H1 (cell line): ENCODE results near the gene THAP11. TPM values are rescaled to one million over a fixed set of nuclear protein-coding genes. Genes with fewer than 3 reads are reported as not detected.

Experiments used
- CTCF ChIA-PET: fragments of 300-600 bp; sonication (Branson Sonifier 250); formaldehyde crosslinking; loops from one replicate; lab custom pipeline; 2021; ENCODE audit not compliant: partially characterized antibody; lab: Charles Lee
- POLR2A ChIA-PET: fragments of 300-600 bp; sonication (Branson Sonifier 250); formaldehyde crosslinking; loops from one replicate; lab custom pipeline; 2021; ENCODE audit warnings: inconsistent platforms; ENCODE audit not compliant: partially characterized antibody; lab: Charles Lee
- DNase-seq, 2 experiments: peaks; one replicate each; pipeline versions ENCODE4 v3.0.0 to v3.0.0-alpha.2; 2010 to 2022; ENCODE audit warnings: low spot score in 2 of 2, low read depth in 1 of 2, mixed read lengths in 1 of 2
- FAIRE-seq: peaks from 2 replicates; lab custom pipeline; 2011; peaks lifted over from hg19 to GRCh38; lab: Jason Lieb, UNC
- H2AFZ ChIP-seq: 2 replicates; pipeline ENCODE4 v1.8.1; 2012; ENCODE audit warnings: low read length, inconsistent platforms
- H2AK5ac ChIP-seq: 2 replicates; pipeline ENCODE4 v1.6.1; 2013; ENCODE audit warnings: low read depth, low read length
- H2BK120ac ChIP-seq: replicated peaks from 2 replicates; pipeline ENCODE3; 2013; ENCODE audit warnings: low read depth, low read length, inconsistent platforms
- H2BK12ac ChIP-seq: 2 replicates; pipeline ENCODE4 v1.6.1; 2013; ENCODE audit warnings: low read depth, low read length
- H2BK15ac ChIP-seq: 2 replicates; pipeline ENCODE4 v1.6.1; 2013; ENCODE audit warnings: low read length
- H2BK20ac ChIP-seq: 2 replicates; pipeline ENCODE4 v1.6.1; 2013; ENCODE audit warnings: low read length
- H2BK5ac ChIP-seq: 2 replicates; pipeline ENCODE4 v1.6.1; 2013; ENCODE audit warnings: low read depth, low read length
- H3K14ac ChIP-seq: 2 replicates; pipeline ENCODE4 v1.6.1; 2013; ENCODE audit warnings: inconsistent platforms; ENCODE audit not compliant: insufficient read length
- H3K18ac ChIP-seq: 2 replicates; pipeline ENCODE4 v1.6.1; 2013; ENCODE audit warnings: low read length; ENCODE audit errors: extremely low read depth
- H3K23ac ChIP-seq: 2 replicates; pipeline ENCODE4 v1.6.1; 2013; ENCODE audit warnings: inconsistent platforms; ENCODE audit not compliant: insufficient read length
- H3K23me2 ChIP-seq: 2 replicates; pipeline ENCODE4 v1.6.1; 2013; ENCODE audit warnings: low read depth, low read length
- H3K27ac ChIP-seq: 2 replicates; pipeline ENCODE4 v1.6.1; 2011; ENCODE audit warnings: low read depth, low read length, inconsistent platforms
- H3K27me3 ChIP-seq, 4 experiments: replicated peaks in 1 of 4; 1 replicate in 1 of 4; 2 replicates in 3 of 4; pipeline versions ENCODE4 v1.6.1 to v1.8.1; 2011 to 2013; ENCODE audit warnings: low read length in 3 of 4, mild to moderate bottlenecking in 3 of 4, inconsistent platforms in 2 of 4, mixed read lengths in 2 of 4, moderate library complexity in 1 of 4; ENCODE audit not compliant: control insufficient read depth in 3 of 4, insufficient read depth in 3 of 4; ENCODE audit errors: extremely low read depth in 1 of 4
- H3K36me3 ChIP-seq, 4 experiments: 2 replicates each; pipeline versions ENCODE4 v1.6.1 to v1.8.1; 2011 to 2013; ENCODE audit warnings: mild to moderate bottlenecking in 4 of 4, low read length in 3 of 4, moderate library complexity in 2 of 4, control low read depth in 1 of 4, inconsistent platforms in 1 of 4; ENCODE audit not compliant: insufficient read depth in 4 of 4, control insufficient read depth in 2 of 4
- H3K4ac ChIP-seq: replicated peaks from 2 replicates; pipeline ENCODE3; 2013; ENCODE audit warnings: low read length, low read depth, mixed read lengths, inconsistent platforms; ENCODE audit not compliant: insufficient read length
- H3K4me1 ChIP-seq, 4 experiments: replicated peaks in 1 of 4; 1 replicate in 1 of 4; 2 replicates in 3 of 4; pipeline versions ENCODE4 v1.6.1 to v1.8.1; 2011 to 2013; ENCODE audit warnings: low read length in 3 of 4, inconsistent platforms in 2 of 4, mixed read lengths in 1 of 4; ENCODE audit not compliant: insufficient read depth in 4 of 4, control insufficient read depth in 3 of 4
- H3K4me2 ChIP-seq, 2 experiments: 2 replicates each; pipeline versions ENCODE4 v1.6.1 to v1.8.1; 2011 to 2013; ENCODE audit warnings: low read depth in 2 of 2, low read length in 2 of 2, control low read depth in 1 of 2, inconsistent platforms in 1 of 2, mild to moderate bottlenecking in 1 of 2; ENCODE audit not compliant: insufficient read depth in 1 of 2
- H3K4me3 ChIP-seq, 4 experiments: fragments of 200-600, 300-600 bp in 1 of 4; sonication (generic), shearing (Covaris generic), sonication (Bioruptor Twin) in 1 of 4; 2 replicates each; pipeline versions ENCODE4 v1.5.1 to v1.8.1; 2011 to 2016; ENCODE audit warnings: low read length in 4 of 4, low read depth in 3 of 4, control low read depth in 2 of 4, inconsistent platforms in 2 of 4, mild to moderate bottlenecking in 2 of 4, mixed read lengths in 1 of 4, moderate library complexity in 1 of 4; ENCODE audit not compliant: insufficient read depth in 2 of 4; ENCODE audit errors: extremely low read depth in 1 of 4
- H3K56ac ChIP-seq: replicated peaks from 2 replicates; pipeline ENCODE3; 2013; ENCODE audit warnings: low read depth, mild to moderate bottlenecking, mixed read lengths, low read length, inconsistent platforms; ENCODE audit not compliant: insufficient read length
- H3K79me1 ChIP-seq: 2 replicates; pipeline ENCODE4 v1.6.1; 2013; ENCODE audit warnings: low read depth, low read length, control low read depth
- H3K79me2 ChIP-seq, 2 experiments: 2 replicates each; pipeline versions ENCODE4 v1.6.1 to v1.8.1; 2012 to 2013; ENCODE audit warnings: low read length in 2 of 2, mild to moderate bottlenecking in 2 of 2, inconsistent platforms in 1 of 2; ENCODE audit not compliant: insufficient read depth in 2 of 2, control insufficient read depth in 1 of 2
- H3K9ac ChIP-seq, 4 experiments: replicated peaks in 1 of 4; 1 replicate in 1 of 4; 2 replicates in 3 of 4; pipeline versions ENCODE4 v1.6.1 to v1.8.1; 2011 to 2013; ENCODE audit warnings: low read depth in 3 of 4, low read length in 3 of 4, control low read depth in 2 of 4, mild to moderate bottlenecking in 2 of 4, moderate library complexity in 2 of 4, inconsistent platforms in 1 of 4; ENCODE audit errors: extremely low read depth in 1 of 4
- H3K9me3 ChIP-seq, 2 experiments: 2 replicates each; pipeline versions ENCODE4 v1.6.1 to v1.8.1; 2012 to 2013; ENCODE audit warnings: mild to moderate bottlenecking in 2 of 2, moderate library complexity in 2 of 2, control low read depth in 1 of 2, inconsistent platforms in 1 of 2, low read depth in 1 of 2, low read length in 1 of 2, mixed read lengths in 1 of 2; ENCODE audit not compliant: insufficient read depth in 2 of 2
- H4K20me1 ChIP-seq, 2 experiments: replicated peaks in 1 of 2; 2 replicates each; pipeline versions ENCODE3 to v1.8.1; 2011 to 2013; ENCODE audit warnings: inconsistent platforms in 2 of 2, low read length in 2 of 2, mild to moderate bottlenecking in 1 of 2; ENCODE audit not compliant: insufficient read depth in 2 of 2, control insufficient read depth in 1 of 2
- H4K5ac ChIP-seq: 2 replicates; pipeline ENCODE4 v1.6.1; 2013; ENCODE audit warnings: low read length, low read depth, mixed read lengths, inconsistent platforms; ENCODE audit not compliant: insufficient read length
- H4K8ac ChIP-seq: 2 replicates; pipeline ENCODE4 v1.8.0; 2013; ENCODE audit warnings: mild to moderate bottlenecking, moderate library complexity, low read length, inconsistent platforms; ENCODE audit not compliant: insufficient read depth; ENCODE audit errors: extremely low read depth
- H4K91ac ChIP-seq: replicated peaks from 2 replicates; pipeline ENCODE3; 2013; ENCODE audit warnings: low read length, mixed read lengths, inconsistent platforms; ENCODE audit not compliant: insufficient read length
- ASH2L ChIP-seq: fragments of 200-600, 300-600 bp; sonication (generic); IDR thresholded peaks from one replicate; pipeline ENCODE4 v1.7.1; 2017; ENCODE audit warnings: low read length
- CTBP2 ChIP-seq: IDR thresholded peaks from 2 replicates; pipeline ENCODE4 v1.7.0; 2011; ENCODE audit warnings: borderline replicate concordance, mild to moderate bottlenecking, moderate library complexity, mixed read lengths, low read length; ENCODE audit not compliant: insufficient read depth, insufficient read length
- GABPA ChIP-seq: IDR thresholded peaks from 2 replicates; pipeline ENCODE4 v1.6.1; 2011; ENCODE audit warnings: mild to moderate bottlenecking, low read length, moderate library complexity, borderline replicate concordance; ENCODE audit not compliant: insufficient read depth
- HDAC6 ChIP-seq: IDR thresholded peaks from one replicate; pipeline ENCODE4 v1.7.1; 2012; ENCODE audit warnings: low read depth, mild to moderate bottlenecking, inconsistent platforms, low read length, moderate library complexity
- PHF8 ChIP-seq: fragments of 200-600 bp; sonication (generic); conservative IDR thresholded peaks from 2 replicates; pipeline ENCODE4 v1.7.1; 2012; ENCODE audit warnings: low read depth, mild to moderate bottlenecking, inconsistent platforms, low read length, moderate library complexity
- POU5F1 ChIP-seq: IDR thresholded peaks from 2 replicates; pipeline ENCODE4 v1.6.1; 2011; ENCODE audit warnings: low read depth, mild to moderate bottlenecking, low read length, moderate library complexity
- RBBP5 ChIP-seq: IDR thresholded peaks from 2 replicates; pipeline ENCODE4 v1.7.1; 2012; ENCODE audit warnings: low read depth, mild to moderate bottlenecking, inconsistent platforms, low read length, moderate library complexity, borderline replicate concordance
- SIN3A ChIP-seq, 2 experiments: IDR thresholded peaks in 1 of 2; conservative IDR thresholded peaks in 1 of 2; 2 replicates each; pipeline ENCODE4 v1.6.1; 2011 to 2012; ENCODE audit warnings: low read length in 2 of 2, improper control_type of control experiment in 1 of 2, low read depth in 1 of 2, mild to moderate bottlenecking in 1 of 2
- SIX5 ChIP-seq: IDR thresholded peaks from 2 replicates; pipeline ENCODE4 v1.6.1; 2011; ENCODE audit warnings: mild to moderate bottlenecking, low read depth, low read length
- SP1 ChIP-seq: IDR thresholded peaks from 2 replicates; pipeline ENCODE4 v1.6.1; 2011; ENCODE audit warnings: low read depth, low read length
- SP2 ChIP-seq: IDR thresholded peaks from 2 replicates; pipeline ENCODE4 v1.6.1; 2012; ENCODE audit warnings: mild to moderate bottlenecking, low read length, inconsistent platforms
- SUZ12 ChIP-seq: fragments of 200-600 bp; sonication (generic); IDR thresholded peaks from 2 replicates; pipeline ENCODE4 v1.6.1; 2012; ENCODE audit warnings: mild to moderate bottlenecking, inconsistent platforms, low read length, moderate library complexity, mixed read lengths
- TAF1 ChIP-seq: IDR thresholded peaks from 2 replicates; pipeline ENCODE4 v1.6.1; 2011; ENCODE audit warnings: mild to moderate bottlenecking, low read depth, low read length
- TEAD4 ChIP-seq: IDR thresholded peaks from 2 replicates; pipeline ENCODE4 v1.6.1; 2012; ENCODE audit warnings: low read depth, low read length, inconsistent platforms, mixed read lengths
- WGBS, 2 experiments: shearing (Covaris generic) in 1 of 2; methylation state at CpG; one replicate each; pipeline versions ENCODE4 v1.1.6 to v1.1.7; 2013 to 2015; ENCODE audit warnings: low lambda C conversion rate in 2 of 2, mixed read lengths in 2 of 2, inconsistent platforms in 1 of 2, low coverage in 1 of 2, missing lambda C conversion rate in 1 of 2; ENCODE audit not compliant: insufficient replicate concordance in 2 of 2, insufficient coverage in 1 of 2, insufficient read length in 1 of 2; ENCODE audit errors: extremely low coverage in 1 of 2, missing lambda C conversion rate in 1 of 2; 5-methylcytosine and 5-hydroxymethylcytosine counted together
- polyA plus RNA-seq, 7 experiments: library from polyadenylated mRNA; depleted of rRNA in 3 of 7; stranded (reverse) in 5 of 7; unstranded in 2 of 7; fragments of >200 nt in 5 of 7; fragments of 200-250 nt in 2 of 7; gene quantifications; 1 replicate in 5 of 7; 2 replicates in 1 of 7; 4 replicates in 1 of 7; pipeline versions ENCODE4 v1.2.1 to v1.2.3, GENCODE V29; 2011 to 2013; ENCODE audit warnings: missing spikeins in 2 of 7, mixed read lengths in 2 of 7
- total RNA-seq: library from RNA; stranded (reverse); fragmentation: NEBNext Ultra II Directional; extraction: Animal tissue kit (Norgen Biotek cat#: 25700); gene quantifications from 2 replicates; pipeline ENCODE4 v1.2.1, GENCODE V29; 2021

THAP11 gene
- total and polyA plus RNA-seq, 2 of the 8 experiments (the other 6 are each of a cell fraction or from before 2014, with no cell fraction given) = 50.8 to 54.8 TPM

DNA sequence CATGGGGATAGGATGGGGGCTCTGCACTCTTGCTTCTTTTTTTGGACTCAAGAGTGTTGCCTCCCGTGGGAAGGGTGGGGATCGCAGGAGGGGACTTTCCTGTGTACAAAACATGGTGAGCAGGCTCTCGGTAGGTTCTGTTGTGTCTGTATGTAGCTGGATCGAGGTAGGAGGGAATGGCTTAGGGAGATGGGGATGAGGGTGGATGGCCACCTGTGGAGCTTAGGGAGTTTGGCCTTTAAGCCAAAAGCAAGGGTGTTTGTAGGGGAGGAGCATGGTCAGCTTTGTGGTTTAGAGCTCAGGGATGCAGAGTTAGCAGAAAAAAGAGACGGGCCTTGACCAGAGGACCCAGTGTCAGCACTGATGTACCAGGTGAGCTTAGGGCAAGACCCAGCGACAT, 19.8 kb downstream of the THAP11 start:
- Histone ChIP-seq H2BK12ac (no peak overlapping the region), H3K9ac (peak overlapping the region in 1 of 4 experiments; percentile 5; a peak in 2 of 7 replicates)
- no peak for TF ChIP-seq SP1
- TF ChIP-seq ASH2L = no peak
- no peak for TF ChIP-seq SUZ12
- TF ChIP-seq SP2 = no peak
- TF ChIP-seq HDAC6 = no peak
- no peak for TF ChIP-seq POU5F1
- TF ChIP-seq PHF8 = no peak
- TF ChIP-seq RBBP5 = no peak
- TF ChIP-seq TAF1 = no peak
- no peak for TF ChIP-seq CTBP2
- TF ChIP-seq SIN3A (conservative IDR thresholded peaks at IDR 0.05 in 1 of 2, IDR thresholded peaks at IDR 0.05 in 1 of 2; ENCODE audit: low read depth in 1 of 2, low read length in 2 of 2) = no peak
- TF ChIP-seq GABPA = no peak
- no peak for TF ChIP-seq SIX5
- no peak for TF ChIP-seq TEAD4

More for the DNA sequence above, 19.8 kb downstream of the THAP11 start:
- H2BK15ac ChIP-seq = no peak overlapping the region
- no peak overlapping the region for H4K91ac ChIP-seq
- no peak overlapping the region for H3K23ac ChIP-seq
- peaks cover 8 to 18% (median 9%) of the 10 kb centered on the region in 4 experiments for H3K4me1 ChIP-seq
- H3K4ac ChIP-seq = no peak overlapping the region
- H3K79me1 ChIP-seq = peaks cover 46% of the 10 kb centered on the region
- H3K18ac ChIP-seq = no peak overlapping the region
- H4K20me1 ChIP-seq = peaks cover 30 to 51% of the 10 kb centered on the region in 2 experiments
- no peak overlapping the region for H3K27ac ChIP-seq
- 93% methylated on average over 6 of the region's 6 CpGs; no CpG with 5 or more reads in 1 of the 2 experiments for WGBS, 2 experiments
- H3K4me2 ChIP-seq = no peak overlapping the region
- H2BK5ac ChIP-seq = no peak overlapping the region
- peaks cover 5 to 29% (median 7%) of the 10 kb centered on the region in 4 experiments; a peak in 6 of 8 replicates for H3K36me3 ChIP-seq
- POLR2A ChIA-PET = interaction anchor here (1.8 to 7.0 kb wide), 5 partner anchors 8 to 28 kb away, joined by 6 to 100 read pairs (median 8); partner anchors contain the start of genes CENPT and NUTF2
- no peak overlapping the region for H3K56ac ChIP-seq
- no peaks in the 10 kb centered on the region for H3K23me2 ChIP-seq
- H3K79me2 ChIP-seq = peaks cover 18 to 70% of the 10 kb centered on the region in 2 experiments
- H4K5ac ChIP-seq = no peak overlapping the region
- no peak overlapping the region for H4K8ac ChIP-seq
- H2BK120ac ChIP-seq = no peak overlapping the region
- no peak overlapping the region for H3K14ac ChIP-seq
- no peak overlapping the region for H2AK5ac ChIP-seq
- CTCF ChIA-PET = interaction anchor here (0.9 to 12.2 kb wide), 8 partner anchors 10 to 341 kb away, joined by 3 to 123 read pairs (median 7); partner anchors contain the start of genes CENPT, NRN1L and NUTF2
- DNase-seq (no peak), FAIRE-seq (no peak)
- no peaks in the 10 kb centered on the region for H3K9me3 ChIP-seq
- H2AFZ ChIP-seq = no peak overlapping the region
- no peaks in the 10 kb centered on the region for H3K27me3 ChIP-seq
- no peak overlapping the region for H2BK20ac ChIP-seq
- no peak overlapping the region for H3K4me3 ChIP-seq
